ENCODE results near the gene KMT5C.

Gene KMT5C

DNA sequence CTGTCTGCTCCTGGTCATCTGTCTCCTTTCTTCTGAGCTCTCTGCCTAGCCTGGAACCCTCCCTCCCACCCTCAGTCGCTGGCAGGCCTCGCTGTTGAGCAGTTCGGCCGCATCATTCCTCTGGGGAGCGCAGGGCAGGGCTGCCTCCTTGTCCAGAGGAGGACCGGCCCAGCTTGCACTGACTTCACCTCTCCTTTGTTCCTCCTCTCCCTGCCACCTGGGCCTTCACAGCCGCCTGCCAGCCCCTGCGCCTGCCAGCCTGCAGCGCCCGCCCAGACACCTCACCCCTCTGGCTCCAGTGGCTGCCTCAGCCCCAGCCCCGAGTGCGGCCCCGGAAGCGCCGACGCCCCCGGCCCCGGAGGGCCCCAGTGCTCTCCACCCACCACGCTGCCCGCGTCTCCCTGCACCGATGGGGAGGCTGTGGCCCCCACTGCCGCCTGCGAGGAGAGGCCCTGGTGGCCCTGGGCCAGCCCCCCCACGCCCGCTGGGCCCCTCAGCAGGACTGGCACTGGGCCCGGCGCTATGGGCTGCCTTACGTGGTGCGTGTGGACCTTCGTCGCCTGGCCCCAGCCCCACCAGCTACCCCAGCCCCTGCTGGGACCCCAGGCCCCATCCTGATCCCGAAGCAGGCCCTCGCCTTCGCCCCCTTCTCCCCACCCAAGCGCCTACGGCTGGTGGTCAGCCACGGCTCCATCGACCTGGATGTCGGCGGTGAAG is 7.2 kb downstream of the KMT5C start:
- no peak for TF ChIP-seq CREB5 (CRISPR knock-in tag; IDR thresholded peaks at IDR 0.05; ENCODE audit: low read depth)
- ATAC-seq: no peak

DNA sequence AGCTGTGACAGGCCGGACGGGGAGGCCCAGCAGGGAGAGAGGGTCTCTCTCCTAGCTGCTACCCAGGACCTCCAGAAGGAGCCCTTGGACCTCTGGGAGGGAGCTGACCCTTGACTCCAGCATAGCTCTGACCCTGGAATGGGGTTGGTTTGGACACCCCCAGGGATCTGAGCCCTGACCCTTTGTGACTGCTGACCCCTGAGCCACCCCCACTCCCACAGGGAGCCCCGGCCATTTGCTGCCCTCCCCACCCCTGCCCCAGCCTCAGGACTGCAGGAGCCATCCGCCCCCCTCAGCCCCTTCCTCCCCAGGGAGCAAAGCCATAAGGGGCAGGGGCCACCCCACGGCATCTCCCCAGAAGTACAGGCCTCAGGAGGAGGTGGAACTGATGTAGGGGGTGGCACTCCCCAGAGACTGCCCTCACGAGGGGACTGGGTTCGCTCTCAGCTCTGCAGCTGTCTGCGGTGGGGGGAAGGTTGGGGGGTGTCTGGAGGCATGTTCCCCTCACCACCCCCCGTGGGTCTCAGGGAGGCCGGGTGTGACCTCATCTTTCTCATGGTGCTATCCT is 7.8 kb downstream of the KMT5C start:
- no peak for TF ChIP-seq ZNF565 (CRISPR knock-in tag; conservative IDR thresholded peaks at IDR 0.05; ENCODE audit: low read depth)
- TF ChIP-seq ISL1 (CRISPR knock-in tag; IDR thresholded peaks at IDR 0.05): no peak
- TF ChIP-seq OSR1 (CRISPR knock-in tag; IDR thresholded peaks at IDR 0.05): no peak
- no peak for TF ChIP-seq ZC3H10 (CRISPR knock-in tag; IDR thresholded peaks at IDR 0.05)
- no peak for TF ChIP-seq TCF4 (CRISPR knock-in tag; IDR thresholded peaks at IDR 0.05; ENCODE audit: borderline replicate concordance)
- TF ChIP-seq GLIS3 (CRISPR knock-in tag; IDR thresholded peaks at IDR 0.05): no peak
- TF ChIP-seq ZFP3 (CRISPR knock-in tag; IDR thresholded peaks at IDR 0.05): no peak
- TF ChIP-seq RARB (CRISPR knock-in tag; IDR thresholded peaks at IDR 0.05): no peak
- no peak for TF ChIP-seq CREB5 (CRISPR knock-in tag; IDR thresholded peaks at IDR 0.05; ENCODE audit: low read depth)
- TF ChIP-seq, protein P1, sequence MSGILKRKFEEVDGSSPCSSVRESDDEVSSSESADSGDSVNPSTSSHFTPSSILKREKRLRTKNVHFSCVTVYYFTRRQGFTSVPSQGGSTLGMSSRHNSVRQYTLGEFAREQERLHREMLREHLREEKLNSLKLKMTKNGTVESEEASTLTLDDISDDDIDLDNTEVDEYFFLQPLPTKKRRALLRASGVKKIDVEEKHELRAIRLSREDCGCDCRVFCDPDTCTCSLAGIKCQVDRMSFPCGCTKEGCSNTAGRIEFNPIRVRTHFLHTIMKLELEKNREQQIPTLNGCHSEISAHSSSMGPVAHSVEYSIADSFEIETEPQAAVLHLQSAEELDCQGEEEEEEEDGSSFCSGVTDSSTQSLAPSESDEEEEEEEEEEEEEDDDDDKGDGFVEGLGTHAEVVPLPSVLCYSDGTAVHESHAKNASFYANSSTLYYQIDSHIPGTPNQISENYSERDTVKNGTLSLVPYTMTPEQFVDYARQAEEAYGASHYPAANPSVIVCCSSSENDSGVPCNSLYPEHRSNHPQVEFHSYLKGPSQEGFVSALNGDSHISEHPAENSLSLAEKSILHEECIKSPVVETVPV (CRISPR knock-in tag; IDR thresholded peaks at IDR 0.05): no peak
- TF ChIP-seq POU6F1 (CRISPR knock-in tag; IDR thresholded peaks at IDR 0.05; ENCODE audit: borderline replicate concordance, low read depth): no peak
- TF ChIP-seq ZFP30 (CRISPR knock-in tag; IDR thresholded peaks at IDR 0.05): no peak
- no peak for TF ChIP-seq TOX (CRISPR knock-in tag; IDR thresholded peaks at IDR 0.05; ENCODE audit: borderline replicate concordance)
- TF ChIP-seq TSHZ2 (CRISPR knock-in tag; IDR thresholded peaks at IDR 0.05): no peak
- no peak for ATAC-seq

GRCh38 chr19:55348317-55349034 is 8.8 kb downstream of the KMT5C start:
- ATAC-seq: no peak
- no peak for TF ChIP-seq CSDC2 (CRISPR knock-in tag; IDR thresholded peaks at IDR 0.05)
- TF ChIP-seq, protein P2, sequence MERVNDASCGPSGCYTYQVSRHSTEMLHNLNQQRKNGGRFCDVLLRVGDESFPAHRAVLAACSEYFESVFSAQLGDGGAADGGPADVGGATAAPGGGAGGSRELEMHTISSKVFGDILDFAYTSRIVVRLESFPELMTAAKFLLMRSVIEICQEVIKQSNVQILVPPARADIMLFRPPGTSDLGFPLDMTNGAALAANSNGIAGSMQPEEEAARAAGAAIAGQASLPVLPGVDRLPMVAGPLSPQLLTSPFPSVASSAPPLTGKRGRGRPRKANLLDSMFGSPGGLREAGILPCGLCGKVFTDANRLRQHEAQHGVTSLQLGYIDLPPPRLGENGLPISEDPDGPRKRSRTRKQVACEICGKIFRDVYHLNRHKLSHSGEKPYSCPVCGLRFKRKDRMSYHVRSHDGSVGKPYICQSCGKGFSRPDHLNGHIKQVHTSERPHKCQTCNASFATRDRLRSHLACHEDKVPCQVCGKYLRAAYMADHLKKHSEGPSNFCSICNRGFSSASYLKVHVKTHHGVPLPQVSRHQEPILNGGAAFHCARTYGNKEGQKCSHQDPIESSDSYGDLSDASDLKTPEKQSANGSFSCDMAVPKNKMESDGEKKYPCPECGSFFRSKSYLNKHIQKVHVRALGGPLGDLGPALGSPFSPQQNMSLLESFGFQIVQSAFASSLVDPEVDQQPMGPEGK (CRISPR knock-in tag; IDR thresholded peaks at IDR 0.05; ENCODE audit: borderline replicate concordance): no peak
- TF ChIP-seq POU6F1 (CRISPR knock-in tag; IDR thresholded peaks at IDR 0.05; ENCODE audit: borderline replicate concordance, low read depth): no peak
- TF ChIP-seq ZC3H10 (CRISPR knock-in tag; IDR thresholded peaks at IDR 0.05): no peak

Measured in SK-N-SH treated with all-trans-retinoic acid at 6 μM for 48 hours (cell line).